H9 (cell line): ENCODE measurements around the gene SLC26A9. TPM values are rescaled to one million over a fixed set of nuclear protein-coding genes. Genes with fewer than 3 reads are reported as not detected.
A peak's percentile ranks its signal among the peaks of the same experiment; 100 is the strongest.

Source experiments
- DNase-seq: peaks from one replicate; pipeline ENCODE4 v3.0.0-alpha.2; 2017
- H2AFZ ChIP-seq: one replicate; pipeline ENCODE4 v1.6.1; 2013; ENCODE audit warnings: mild to moderate bottlenecking, low read length, control low read depth, moderate library complexity
- H2AK5ac ChIP-seq: 2 replicates; pipeline ENCODE4 v1.6.1; 2013; ENCODE audit warnings: low read length, control low read depth, mixed read lengths; ENCODE audit not compliant: insufficient read length
- H2BK120ac ChIP-seq: one replicate; pipeline ENCODE4 v1.6.1; 2013; ENCODE audit warnings: low read depth, mild to moderate bottlenecking, low read length, control low read depth, inconsistent platforms; ENCODE audit not compliant: poor library complexity, severe bottlenecking
- H2BK12ac ChIP-seq: 2 replicates; pipeline ENCODE4 v1.6.1; 2013; ENCODE audit warnings: low read length, control low read depth, mixed read lengths, low read depth; ENCODE audit not compliant: insufficient read length
- H2BK15ac ChIP-seq: 2 replicates; pipeline ENCODE4 v1.6.1; 2013; ENCODE audit warnings: low read depth, low read length, control low read depth
- H2BK20ac ChIP-seq: one replicate; pipeline ENCODE4 v1.6.1; 2013; ENCODE audit warnings: low read depth, mild to moderate bottlenecking, low read length, control low read depth, inconsistent platforms; ENCODE audit not compliant: poor library complexity, severe bottlenecking
- H2BK5ac ChIP-seq: 2 replicates; pipeline ENCODE4 v1.6.1; 2013; ENCODE audit warnings: low read length, control low read depth, mixed read lengths; ENCODE audit not compliant: insufficient read length
- H3K14ac ChIP-seq: 2 replicates; pipeline ENCODE4 v1.6.1; 2013; ENCODE audit warnings: low read length, control low read depth; ENCODE audit not compliant: insufficient read depth
- H3K18ac ChIP-seq: 2 replicates; pipeline ENCODE4 v1.6.1; 2013; ENCODE audit warnings: low read depth, mild to moderate bottlenecking, mixed read lengths, low read length, control low read depth; ENCODE audit not compliant: insufficient read length
- H3K23ac ChIP-seq: 2 replicates; pipeline ENCODE4 v1.6.1; 2013; ENCODE audit warnings: low read length, control low read depth, mixed read lengths, low read depth; ENCODE audit not compliant: insufficient read length
- H3K23me2 ChIP-seq: 2 replicates; pipeline ENCODE4 v1.6.1; 2013; ENCODE audit warnings: low read depth, mild to moderate bottlenecking, mixed read lengths, low read length, control low read depth; ENCODE audit not compliant: insufficient read length, poor library complexity, severe bottlenecking
- H3K27ac ChIP-seq: 2 replicates; pipeline ENCODE4 v1.5.1; 2013; ENCODE audit warnings: low read length, control low read depth, mixed read lengths, low read depth; ENCODE audit not compliant: insufficient read length
- H3K27me3 ChIP-seq: 2 replicates; pipeline ENCODE4 v1.6.1; 2013; ENCODE audit warnings: low read length, control low read depth, inconsistent platforms; ENCODE audit not compliant: insufficient read depth
- H3K4ac ChIP-seq: 2 replicates; pipeline ENCODE4 v1.6.1; 2013; ENCODE audit warnings: low read depth, mild to moderate bottlenecking, control low read depth, inconsistent platforms, low read length, moderate library complexity
- H3K4me1 ChIP-seq: 2 replicates; pipeline ENCODE4 v1.6.1; 2013; ENCODE audit warnings: low read length, control low read depth, inconsistent platforms; ENCODE audit not compliant: insufficient read depth
- H3K4me2 ChIP-seq: 2 replicates; pipeline ENCODE4 v1.6.1; 2013; ENCODE audit warnings: low read length, control low read depth, mixed read lengths; ENCODE audit not compliant: insufficient read length, insufficient read depth
- H3K56ac ChIP-seq: 2 replicates; pipeline ENCODE4 v1.6.1; 2013; ENCODE audit warnings: low read depth, mild to moderate bottlenecking, mixed read lengths, low read length, control low read depth; ENCODE audit not compliant: insufficient read length
- H3K79me1 ChIP-seq: 2 replicates; pipeline ENCODE4 v1.6.1; 2013; ENCODE audit warnings: low read depth, mild to moderate bottlenecking, moderate library complexity, low read length, control low read depth, inconsistent platforms; ENCODE audit not compliant: insufficient read depth, poor library complexity, severe bottlenecking
- H3K79me2 ChIP-seq: 2 replicates; pipeline ENCODE4 v1.6.1; 2013; ENCODE audit warnings: low read length, control low read depth, inconsistent platforms; ENCODE audit not compliant: insufficient read depth
- H3K9ac ChIP-seq: 2 replicates; pipeline ENCODE4 v1.6.1; 2013; ENCODE audit warnings: low read length, control low read depth, mixed read lengths; ENCODE audit not compliant: insufficient read length; ENCODE audit errors: extremely low read depth
- H3K9me3 ChIP-seq: one replicate; pipeline ENCODE4 v1.6.1; 2013; ENCODE audit warnings: low read depth, low read length, inconsistent platforms; ENCODE audit not compliant: control insufficient read depth
- H3T11ph ChIP-seq: one replicate; pipeline ENCODE4 v1.6.1; 2013; ENCODE audit warnings: mild to moderate bottlenecking, low read length, control low read depth, inconsistent platforms
- H4K20me1 ChIP-seq: one replicate; pipeline ENCODE4 v1.6.1; 2013; ENCODE audit not compliant: control insufficient read depth, insufficient read length, insufficient read depth
- H4K5ac ChIP-seq: 2 replicates; pipeline ENCODE4 v1.6.1; 2013; ENCODE audit warnings: low read depth, mild to moderate bottlenecking, mixed read lengths, low read length, control low read depth; ENCODE audit not compliant: insufficient read length
- H4K8ac ChIP-seq: replicated peaks from 2 replicates; pipeline ENCODE4 v1.6.1; 2013; ENCODE audit warnings: low read length, control low read depth, mixed read lengths, low read depth; ENCODE audit not compliant: insufficient read length
- H4K91ac ChIP-seq: 2 replicates; pipeline ENCODE4 v1.6.1; 2013; ENCODE audit warnings: low read depth, mild to moderate bottlenecking, moderate library complexity, mixed read lengths, low read length, control low read depth; ENCODE audit not compliant: insufficient read length
- H3K27ac Mint-ChIP-seq, 3 experiments: 2 replicates in 2 of 3; 3 replicates in 1 of 3; pipeline ENCODE4 v1.8.0; 2020 to 2021; ENCODE audit warnings: mixed read lengths in 3 of 3, mild to moderate bottlenecking in 1 of 3, moderate library complexity in 1 of 3
- H3K27me3 Mint-ChIP-seq: 2 replicates; pipeline ENCODE4 v1.8.0; 2021; ENCODE audit warnings: low read depth, mild to moderate bottlenecking, moderate library complexity, mixed read lengths
- H3K36me3 Mint-ChIP-seq, 3 experiments: 2 replicates in 2 of 3; 3 replicates in 1 of 3; pipeline ENCODE4 v1.8.0; 2020 to 2021; ENCODE audit warnings: low read depth in 3 of 3, mixed read lengths in 3 of 3; ENCODE audit not compliant: insufficient read depth in 1 of 3
- H3K4me1 Mint-ChIP-seq, 2 experiments: 2 replicates each; pipeline ENCODE4 v1.8.0; 2020; ENCODE audit warnings: mixed read lengths in 2 of 2
- H3K4me3 Mint-ChIP-seq, 2 experiments: 2 replicates in 1 of 2; 3 replicates in 1 of 2; pipeline ENCODE4 v1.8.0; 2020 to 2021; ENCODE audit warnings: mild to moderate bottlenecking in 2 of 2, mixed read lengths in 2 of 2, moderate library complexity in 1 of 2
- H3K9me3 Mint-ChIP-seq, 2 experiments: 2 replicates in 1 of 2; 3 replicates in 1 of 2; pipeline ENCODE4 v1.8.0; 2020; ENCODE audit warnings: mild to moderate bottlenecking in 2 of 2, mixed read lengths in 2 of 2, moderate library complexity in 1 of 2
- CTCF ChIP-seq: fragments of 200-600 bp; sonication (generic); conservative IDR thresholded peaks from 3 replicates; pipeline ENCODE4 v1.8.0; 2021; ENCODE audit warnings: antibody characterized with exemption, mild to moderate bottlenecking
- WGBS: extraction: QIAGEN DNeasy Blood & Tissue Kit; methylation state at CpG from one replicate; pipeline ENCODE4 v1.1.7; 2013; ENCODE audit warnings: missing lambda C conversion rate, low lambda C conversion rate, mixed read lengths; ENCODE audit not compliant: insufficient read length; ENCODE audit errors: extremely low coverage; 5-methylcytosine and 5-hydroxymethylcytosine counted together
- total RNA-seq: library from RNA; stranded (reverse); gene quantifications from 2 replicates; pipeline ENCODE4 v1.2.1, GENCODE V29; 2021

Gene SLC26A9
- total RNA-seq, 1 experiment from 2014 or later, result not detected

GRCh38 chr1:205983925-205984725 lies 40.9 kb upstream of the SLC26A9 start:
- H2AK5ac ChIP-seq, result no peak overlapping the region
- H3K23ac ChIP-seq, result no peak overlapping the region
- no peak overlapping the region for H2BK120ac ChIP-seq
- H4K5ac ChIP-seq, result no peak overlapping the region
- H4K20me1 ChIP-seq, result no peaks in the 10 kb centered on the region
- no peak overlapping the region for H3K4ac ChIP-seq
- no peaks in the 10 kb centered on the region for H3K27me3 ChIP-seq
- peaks cover 6 to 14% of the 10 kb centered on the region in 2 experiments; a peak in 3 of 4 replicates for H3K4me1 Mint-ChIP-seq
- no peaks in the 10 kb centered on the region for H3K79me2 ChIP-seq
- no peak overlapping the region for H3K4me3 Mint-ChIP-seq
- H3K79me1 ChIP-seq, result no peaks in the 10 kb centered on the region
- H3K9me3 Mint-ChIP-seq, result no peaks in the 10 kb centered on the region
- H3T11ph ChIP-seq, result no peak overlapping the region
- H3K36me3 Mint-ChIP-seq, result no peaks in the 10 kb centered on the region
- no peak overlapping the region for H3K9ac ChIP-seq
- H2AFZ ChIP-seq, result no peak overlapping the region
- no peak overlapping the region for H3K18ac ChIP-seq
- peak; percentile 80 for DNase-seq
- no peak overlapping the region for H3K14ac ChIP-seq
- H4K91ac ChIP-seq, result no peak overlapping the region
- H2BK12ac ChIP-seq, result no peak overlapping the region
- H2BK20ac ChIP-seq, result no peak overlapping the region
- H3K27me3 Mint-ChIP-seq, result peaks cover 3% of the 10 kb centered on the region
- no CpG with 5 or more reads among the region's 14 CpGs for WGBS
- H2BK5ac ChIP-seq, result no peak overlapping the region
- H3K56ac ChIP-seq, result no peak overlapping the region
- H3K27ac ChIP-seq, result no peak overlapping the region
- no peak overlapping the region for H2BK15ac ChIP-seq
- H4K8ac ChIP-seq, result peak overlapping the region; percentile 7
- H3K23me2 ChIP-seq, result no peaks in the 10 kb centered on the region
- peak; percentile 88 for TF ChIP-seq CTCF
- H3K27ac Mint-ChIP-seq, result peak overlapping the region in 2 of 3 experiments; percentile 74 to 88; a peak in 2 of 7 replicates
- no peaks in the 10 kb centered on the region for H3K9me3 ChIP-seq
- no peak overlapping the region for H3K4me2 ChIP-seq
- H3K4me1 ChIP-seq, result no peaks in the 10 kb centered on the region
